Uterine smooth muscle cell (primary cell): ENCODE measurements around the gene TBL1XR1. TPM values are rescaled to one million over a fixed set of nuclear protein-coding genes. Genes with fewer than 3 reads are reported as not detected.

Source experiments
- total RNA-seq: library from RNA; depleted of rRNA; stranded (reverse); fragments of >200 nt; gene quantifications from 2 replicates; pipeline ENCODE4 v1.2.3, GENCODE V29; 2014

TBL1XR1 gene
- total RNA-seq, result 153 and 177 TPM in 2 replicates

GRCh38 chr3:177197041-177197726 lies at the start of gene TBL1XR1:
TBL1XR1 (minus strand) TSS chr3:177197482; CDS start chr3:177064977, 132,505 bp downstream.

